ENCODE data around the gene CCDC86. TPM values are rescaled to one million over a fixed set of nuclear protein-coding genes. Genes with fewer than 3 reads are reported as not detected.

Gene CCDC86
- total RNA-seq, 4 donors from 2014 or later, result 32.5 to 46.3 (median 40.3) TPM

GRCh38 chr11:60870733-60871377, 28.9 kb downstream of the CCDC86 start:
- H3K4me1 ChIP-seq, result peaks cover 6% of the 10 kb centered on the region
- H3K9me3 ChIP-seq, result no peaks in the 10 kb centered on the region
- H3K27me3 ChIP-seq, result no peaks in the 10 kb centered on the region
- no peak overlapping the region for H3K4me3 ChIP-seq
- WGBS, result 74% methylated on average over 10 of the region's 13 CpGs
- DNase-seq (ENCODE audit: low spot score in 2 of 2), result peak in 1 of 2 donors; percentile 48
- TF ChIP-seq POLR2A (IDR thresholded peaks at IDR 0.05) (no peak), POLR2AphosphoS5 (IDR thresholded peaks at IDR 0.05) (no peak), EP300 (IDR thresholded peaks at IDR 0.05) (no peak), CTCF (IDR thresholded peaks at IDR 0.05) (no peak)
- H3K36me3 ChIP-seq, result peaks cover 3% of the 10 kb centered on the region
- no peak overlapping the region for H3K27ac ChIP-seq

DNA sequence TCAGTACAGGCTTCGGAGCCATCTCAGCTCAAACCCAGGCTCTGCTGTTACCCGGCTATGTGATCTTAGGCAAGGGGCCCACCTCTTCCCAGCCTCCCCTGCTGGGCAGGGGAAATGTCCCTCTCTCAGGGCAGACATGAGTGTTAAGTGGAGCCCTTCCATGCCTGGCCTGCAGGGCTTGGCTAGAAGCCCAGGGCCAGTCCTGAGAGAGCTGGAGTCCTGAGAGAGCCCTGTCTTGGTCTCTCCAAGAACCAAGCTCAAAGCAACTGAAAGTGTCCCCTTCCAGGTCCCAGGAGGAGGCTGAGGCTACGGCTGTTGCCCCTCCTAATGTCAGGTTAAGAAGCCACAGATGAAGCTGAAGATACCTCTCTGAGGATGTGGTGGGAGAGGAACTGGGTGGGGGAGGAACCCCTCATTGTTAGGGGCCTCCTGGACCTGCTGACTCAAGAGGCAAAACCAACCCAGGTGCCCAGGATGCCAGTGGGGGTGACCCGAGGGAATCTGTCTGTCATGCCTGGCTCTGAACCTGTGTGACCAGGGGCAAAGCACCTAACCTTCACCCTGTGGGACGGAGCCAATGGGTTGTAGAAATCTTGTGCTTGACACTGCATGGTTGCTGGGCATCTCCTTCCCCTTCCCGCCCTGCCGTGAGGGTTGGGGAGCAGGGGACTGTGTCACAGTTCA, 29.6 kb downstream of the CCDC86 start:
- Histone ChIP-seq H3K4me3 (no peak overlapping the region), H3K4me1 (peaks cover 6% of the 10 kb centered on the region), H3K36me3 (peaks cover 3% of the 10 kb centered on the region), H3K27me3 (no peaks in the 10 kb centered on the region), H3K9me3 (no peaks in the 10 kb centered on the region), H3K27ac (no peak overlapping the region)
- WGBS, result 81% methylated on average over 7 of the region's 7 CpGs
- TF ChIP-seq POLR2AphosphoS5 (IDR thresholded peaks at IDR 0.05) (no peak), POLR2A (IDR thresholded peaks at IDR 0.05) (no peak), EP300 (IDR thresholded peaks at IDR 0.05) (no peak), CTCF (IDR thresholded peaks at IDR 0.05) (no peak)
- peak in 1 of 2 donors; percentile 44 for DNase-seq (ENCODE audit: low spot score in 2 of 2)

- TF ChIP-seq CTCF (IDR thresholded peaks at IDR 0.05), result no peak
- no peak for TF ChIP-seq POLR2AphosphoS5 (IDR thresholded peaks at IDR 0.05)
- no peak for TF ChIP-seq POLR2A (IDR thresholded peaks at IDR 0.05)
- no peak for TF ChIP-seq EP300 (IDR thresholded peaks at IDR 0.05)
- Histone ChIP-seq H3K4me1 (peaks cover 6% of the 10 kb centered on the region), H3K9me3 (no peaks in the 10 kb centered on the region), H3K4me3 (no peak overlapping the region), H3K36me3 (peaks cover 7% of the 10 kb centered on the region), H3K27ac (no peak overlapping the region), H3K27me3 (no peaks in the 10 kb centered on the region)
- WGBS, result 93% methylated on average over 5 of the region's 6 CpGs
- peak in 1 of 2 donors; percentile 71 for DNase-seq (ENCODE audit: low spot score in 2 of 2)
Observed at GRCh38 chr11:60872124-60872960, 30.4 kb downstream of the CCDC86 start.

DNA sequence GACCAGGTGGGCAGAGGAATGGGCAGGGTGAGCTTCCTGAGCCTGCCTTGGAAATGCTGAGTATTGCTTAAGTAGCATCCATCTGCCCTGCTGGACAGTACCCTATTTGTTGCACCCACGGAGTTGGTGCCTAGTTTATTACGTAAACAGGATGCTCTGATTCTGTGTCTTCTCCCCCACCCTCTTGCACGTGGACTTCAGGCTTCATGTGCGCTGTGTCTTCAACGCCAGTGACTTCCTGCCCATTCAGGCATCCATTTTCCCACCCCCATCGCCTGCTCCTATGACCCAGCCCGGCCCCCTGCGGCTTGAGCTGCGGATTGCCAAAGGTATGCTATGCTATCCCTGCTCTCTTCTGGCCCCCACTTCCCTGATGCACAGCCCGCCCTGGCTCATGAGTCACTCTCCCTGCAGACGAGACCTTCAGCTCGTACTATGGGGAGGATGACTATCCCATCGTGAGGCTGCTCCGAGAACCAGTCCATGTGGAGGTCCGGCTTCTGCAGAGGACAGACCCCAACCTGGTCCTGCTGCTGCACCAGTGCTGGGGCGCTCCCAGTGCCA, 31.1 kb downstream of the CCDC86 start:
- peak in 1 of 2 donors; percentile 77 for DNase-seq (ENCODE audit: low spot score in 2 of 2)
- 65% methylated on average over 15 of the region's 16 CpGs for WGBS
- H3K4me3 ChIP-seq, result no peak overlapping the region
- no peak overlapping the region for H3K27ac ChIP-seq
- TF ChIP-seq POLR2A (IDR thresholded peaks at IDR 0.05) (no peak), POLR2AphosphoS5 (IDR thresholded peaks at IDR 0.05) (no peak), EP300 (IDR thresholded peaks at IDR 0.05) (no peak), CTCF (IDR thresholded peaks at IDR 0.05) (no peak)
- H3K9me3 ChIP-seq, result no peaks in the 10 kb centered on the region
- H3K36me3 ChIP-seq, result peaks cover 8% of the 10 kb centered on the region
- H3K4me1 ChIP-seq, result peaks cover 6% of the 10 kb centered on the region
- H3K27me3 ChIP-seq, result no peaks in the 10 kb centered on the region
